Epithelial cell of esophagus (primary cell): ENCODE results near the gene ZNF491.
"Not testable (repeated sequence)": the region's sequence is repeated elsewhere in the genome, so short reads cannot be mapped to it uniquely, and the experiment has no call there.

Experiments used
- DNase-seq: peaks from one replicate; pipeline ENCODE4 v3.0.0; 2010; ENCODE audit warnings: low read depth
- H3K4me3 ChIP-seq: 2 replicates; pipeline ENCODE4 v1.5.1; 2011; ENCODE audit warnings: mild to moderate bottlenecking, low read length, control low read depth
- TF ChIP-seq, protein P1 (sequence below): IDR thresholded peaks from 2 replicates; pipeline ENCODE4 v1.5.1; 2011; ENCODE audit warnings: low read depth, mild to moderate bottlenecking, low read length, control low read depth, inconsistent platforms; ENCODE audit not compliant: insufficient read depth; ENCODE audit errors: missing control alignments

The ZNF491 gene

DNA sequence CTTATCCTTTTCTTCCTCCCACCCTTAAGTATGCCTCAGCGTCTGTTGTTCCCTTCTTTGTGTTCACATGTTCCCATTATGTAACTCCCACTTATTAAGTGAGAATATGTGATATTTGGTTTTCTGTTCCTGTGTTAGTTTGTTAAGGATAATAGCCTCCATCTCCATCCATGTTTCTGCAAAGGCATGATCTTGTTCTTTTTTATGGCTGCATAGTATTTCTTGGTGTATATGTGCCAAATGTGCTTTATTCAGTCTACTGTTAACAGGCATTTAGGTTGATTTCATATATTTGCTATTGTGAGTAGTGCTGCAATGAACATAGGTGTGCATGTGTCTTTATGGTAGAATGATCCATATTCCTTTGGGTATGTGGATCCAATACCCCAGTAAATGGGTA lies 34.7 kb upstream of the ZNF491 start:
- H3K4me3 ChIP-seq: no peak overlapping the region
- DNase-seq: no peak
- TF ChIP-seq, protein P1, sequence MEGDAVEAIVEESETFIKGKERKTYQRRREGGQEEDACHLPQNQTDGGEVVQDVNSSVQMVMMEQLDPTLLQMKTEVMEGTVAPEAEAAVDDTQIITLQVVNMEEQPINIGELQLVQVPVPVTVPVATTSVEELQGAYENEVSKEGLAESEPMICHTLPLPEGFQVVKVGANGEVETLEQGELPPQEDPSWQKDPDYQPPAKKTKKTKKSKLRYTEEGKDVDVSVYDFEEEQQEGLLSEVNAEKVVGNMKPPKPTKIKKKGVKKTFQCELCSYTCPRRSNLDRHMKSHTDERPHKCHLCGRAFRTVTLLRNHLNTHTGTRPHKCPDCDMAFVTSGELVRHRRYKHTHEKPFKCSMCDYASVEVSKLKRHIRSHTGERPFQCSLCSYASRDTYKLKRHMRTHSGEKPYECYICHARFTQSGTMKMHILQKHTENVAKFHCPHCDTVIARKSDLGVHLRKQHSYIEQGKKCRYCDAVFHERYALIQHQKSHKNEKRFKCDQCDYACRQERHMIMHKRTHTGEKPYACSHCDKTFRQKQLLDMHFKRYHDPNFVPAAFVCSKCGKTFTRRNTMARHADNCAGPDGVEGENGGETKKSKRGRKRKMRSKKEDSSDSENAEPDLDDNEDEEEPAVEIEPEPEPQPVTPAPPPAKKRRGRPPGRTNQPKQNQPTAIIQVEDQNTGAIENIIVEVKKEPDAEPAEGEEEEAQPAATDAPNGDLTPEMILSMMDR: no peak

DNA sequence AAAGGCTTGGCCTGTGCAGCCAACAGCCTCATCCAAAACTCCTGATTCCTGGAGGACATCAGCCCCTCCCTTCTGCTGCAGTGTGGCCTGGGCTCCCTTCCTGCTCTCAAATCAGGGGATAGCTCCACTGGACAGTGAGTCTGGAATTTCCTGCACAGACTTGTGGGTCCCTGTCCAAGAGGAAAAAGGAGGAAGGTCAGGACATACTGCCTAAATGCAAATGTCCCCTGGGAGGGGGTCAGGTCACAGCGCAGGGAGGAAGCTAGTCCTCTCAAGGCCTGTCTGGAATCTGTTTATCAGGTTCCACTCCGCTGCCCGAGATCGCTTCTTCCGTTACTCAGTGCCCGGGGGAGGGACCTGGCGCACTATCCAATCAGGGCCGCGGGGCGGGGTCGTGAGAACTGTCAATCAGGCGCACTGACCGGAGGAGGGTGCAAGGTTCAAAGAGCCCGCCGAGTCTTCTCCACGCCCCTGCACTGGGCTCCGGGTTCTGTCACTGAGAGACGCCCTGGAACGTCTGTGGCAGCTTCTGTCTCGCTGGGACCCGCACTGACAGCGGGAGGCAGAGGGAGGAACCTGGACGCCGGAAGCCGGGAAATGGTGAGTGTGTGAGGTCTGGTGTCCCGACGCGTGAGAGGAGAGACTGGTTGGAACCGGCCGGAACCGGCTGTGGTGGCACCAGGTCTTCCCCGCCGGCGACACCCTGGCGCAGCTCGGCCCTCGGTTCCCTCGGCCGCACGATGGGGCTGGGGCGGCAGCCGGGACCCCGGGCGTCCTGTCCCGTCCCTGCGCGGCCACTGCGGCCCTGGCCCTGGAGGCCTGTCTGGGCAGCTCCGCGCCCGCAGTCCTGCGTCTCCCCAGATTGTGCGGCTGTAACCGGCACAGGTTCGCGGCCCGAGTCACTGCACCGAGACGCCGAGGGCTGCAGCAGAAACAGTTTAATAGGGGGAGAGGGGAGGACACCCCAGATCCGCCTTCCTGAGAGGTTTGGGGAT lies 31.4 kb upstream of the ZNF491 start, which contains the start of gene ZNF441:
Gene ZNF441 (plus strand): TSS at position 404 of the 995 bp plus-strand sequence. CDS start 194 bp downstream, at position 598.
- DNase-seq: peak; percentile 95
- H3K4me3 ChIP-seq: peak within 1 kb of the TSS; percentile 72
- TF ChIP-seq, protein P1: no peak

DNA sequence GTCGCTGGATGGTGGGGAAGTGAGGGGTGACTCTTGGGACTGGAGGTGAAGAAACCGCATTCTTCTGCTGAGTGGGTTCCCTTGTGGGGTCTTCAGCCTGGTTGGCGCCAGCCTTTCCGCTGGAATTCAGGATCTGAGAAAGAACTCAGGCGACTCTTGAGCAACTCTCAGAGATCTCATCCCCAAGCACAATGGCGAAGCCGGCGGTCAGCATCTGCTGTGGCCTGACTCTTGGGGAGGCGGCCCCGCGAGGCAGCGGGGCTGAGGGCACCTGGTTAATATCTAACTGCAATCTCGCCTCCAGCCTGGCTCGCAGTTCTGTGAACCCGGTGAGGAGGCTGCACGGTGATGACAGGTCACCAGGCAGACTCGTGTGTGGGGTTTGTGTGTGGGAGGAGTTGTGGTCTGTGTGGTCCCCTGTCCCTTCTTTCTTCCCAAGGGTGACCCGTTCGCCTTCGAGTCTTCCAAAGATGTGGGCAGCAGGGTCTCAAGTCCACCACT lies 30.6 kb upstream of the ZNF491 start:
- peak; percentile 12 for DNase-seq
- peak overlapping the region; percentile 72 for H3K4me3 ChIP-seq
- TF ChIP-seq, protein P1: no peak

DNA sequence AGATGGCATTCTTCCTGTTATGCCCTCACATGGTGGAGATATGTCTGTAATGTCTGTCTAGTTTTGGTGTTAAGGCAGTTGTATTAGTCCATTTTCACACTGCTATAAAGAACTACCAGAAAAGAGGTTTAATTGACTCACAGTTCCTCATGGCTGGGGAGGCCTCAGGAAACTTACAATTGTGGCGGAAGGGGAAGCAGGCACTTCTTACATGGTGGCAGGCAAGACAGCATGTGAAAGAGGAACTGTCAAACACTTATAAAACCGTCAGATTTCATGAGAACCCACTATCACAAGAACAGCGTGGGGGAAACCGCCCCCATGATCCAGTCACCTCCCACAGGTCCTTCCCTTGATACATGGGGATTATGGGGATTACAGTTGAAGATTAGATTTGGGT lies 28.3 kb upstream of the ZNF491 start:
- no peak overlapping the region for H3K4me3 ChIP-seq
- TF ChIP-seq, protein P1: no peak
- no peak for DNase-seq

DNA sequence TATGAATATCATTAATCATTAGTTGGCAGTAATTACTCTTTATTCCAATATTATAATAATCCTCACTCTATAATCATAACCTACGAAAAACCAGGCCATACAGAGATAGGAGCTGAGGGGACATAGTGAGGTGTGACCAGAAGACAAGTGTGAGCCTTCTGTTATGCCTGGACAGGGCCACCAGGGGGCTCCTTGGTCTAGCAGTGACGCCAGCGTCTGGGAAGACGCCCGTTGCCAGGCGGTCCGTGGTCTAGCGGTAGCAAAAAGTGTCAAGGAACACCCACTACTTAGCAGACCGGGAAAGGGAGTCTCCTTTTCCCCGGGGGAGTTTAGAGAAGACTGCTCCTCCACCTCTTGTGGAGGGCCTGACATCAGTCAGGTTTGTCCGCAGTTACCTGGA lies 26.8 kb upstream of the ZNF491 start:
- DNase-seq, H3K4me3 ChIP-seq: not testable (repeated sequence)
- TF ChIP-seq, protein P1: peak; percentile 22

DNA sequence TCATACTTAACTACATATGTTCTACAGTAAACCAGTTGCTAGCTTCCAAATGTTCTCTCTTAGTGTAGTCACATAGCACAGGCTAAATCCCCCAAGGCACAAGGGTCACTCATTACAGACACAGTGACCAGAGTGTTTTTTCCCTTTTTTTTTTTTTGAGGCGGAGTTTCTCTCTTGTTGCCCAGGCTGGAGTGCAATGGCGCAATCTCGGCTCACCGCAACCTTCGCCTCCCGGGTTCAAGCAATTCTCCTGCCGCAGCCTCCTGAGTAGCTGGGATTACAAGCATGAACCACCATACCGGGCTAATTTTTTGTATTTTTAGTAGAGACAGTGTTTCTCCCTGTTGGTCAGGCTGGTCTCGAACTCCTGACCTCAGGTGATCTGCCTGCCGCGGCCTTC lies 21.7 kb upstream of the ZNF491 start:
- DNase-seq, H3K4me3 ChIP-seq: not testable (repeated sequence)

DNA sequence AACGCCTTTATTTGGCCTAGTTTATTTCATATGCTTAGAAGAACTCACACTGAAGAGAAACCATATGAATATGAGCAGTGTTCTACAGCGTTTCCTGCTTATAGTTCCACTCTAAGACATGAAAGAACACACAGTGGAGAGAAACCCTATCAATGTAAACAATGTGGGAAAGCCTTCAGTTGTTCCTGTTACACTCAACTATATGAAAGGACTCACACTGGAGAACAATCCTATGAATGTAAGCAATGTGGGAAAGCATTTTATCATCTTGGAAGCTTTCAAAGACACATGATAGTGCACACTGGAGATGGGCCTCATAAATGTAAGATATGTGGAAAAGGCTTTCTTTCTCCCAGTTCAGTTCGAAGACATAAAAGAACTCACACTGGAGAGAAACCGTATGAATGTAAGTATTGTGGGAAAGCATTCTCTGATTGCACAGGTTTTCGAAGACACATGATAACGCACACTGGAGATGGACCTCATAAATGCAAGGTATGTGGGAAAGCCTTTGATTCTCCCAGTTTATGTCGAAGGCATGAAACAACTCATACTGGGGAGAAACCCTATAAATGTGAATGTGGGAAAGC lies 17.8 kb upstream of the ZNF491 start:
- DNase-seq: no peak
- no peak overlapping the region for H3K4me3 ChIP-seq
- TF ChIP-seq, protein P1: no peak
